Measurements from ENCODE around the gene LCOR. TPM values are rescaled to one million over a fixed set of nuclear protein-coding genes. Genes with fewer than 3 reads are reported as not detected.

The LCOR gene
- total and polyA plus RNA-seq, 4 donors: 2.5 to 31.2 (median 14.5) TPM

- Histone ChIP-seq H3K36me3 (ENCODE audit: control insufficient read depth in 4 of 4, insufficient read depth in 3 of 4, low read depth in 1 of 4, low read length in 3 of 4) (no peaks in the 10 kb centered on the region), H3K27ac (ENCODE audit: low read depth in 1 of 2, low read length in 2 of 2) (no peak overlapping the region), H3K4me3 (ENCODE audit: low read depth in 1 of 3, low read length in 3 of 3) (no peak overlapping the region), H3K4me1 (ENCODE audit: control insufficient read depth in 4 of 4, insufficient read depth in 4 of 4, low read length in 3 of 4) (peaks cover 0 to 10% (median 8%) of the 10 kb centered on the region in 4 donors), H3K9ac (ENCODE audit: low read depth in 1 of 2, low read length in 2 of 2) (no peak overlapping the region), H3K9me3 (ENCODE audit: control insufficient read depth in 4 of 4, low read length in 3 of 4) (no peaks in the 10 kb centered on the region), H3K27me3 (ENCODE audit: control insufficient read depth in 4 of 4, insufficient read depth in 4 of 4, low read length in 3 of 4) (no peaks in the 10 kb centered on the region)
- no peak for TF ChIP-seq GABPA (IDR thresholded peaks at IDR 0.05 in 1 of 2, conservative IDR thresholded peaks at IDR 0.05 in 1 of 2)
- TF ChIP-seq SP1 (IDR thresholded peaks at IDR 0.05): no peak
- no peak for TF ChIP-seq RAD21 (IDR thresholded peaks at IDR 0.05)
- TF ChIP-seq FOXA2 (IDR thresholded peaks at IDR 0.05): no peak
- no peak for TF ChIP-seq JUND (IDR thresholded peaks at IDR 0.05)
- DNase-seq (ENCODE audit: low spot score): no peak
- 82% methylated on average over 7 of the region's 7 CpGs for WGBS
Observed at GRCh38 chr10:97034301-97034700, 202.2 kb downstream of the LCOR start.

GRCh38 chr10:97034958-97035769 is 203.1 kb downstream of the LCOR start:
- Histone ChIP-seq H3K9ac (ENCODE audit: low read depth in 1 of 2, low read length in 2 of 2) (no peak overlapping the region), H3K9me3 (ENCODE audit: control insufficient read depth in 4 of 4, low read length in 3 of 4) (no peaks in the 10 kb centered on the region), H3K27me3 (ENCODE audit: control insufficient read depth in 4 of 4, insufficient read depth in 4 of 4, low read length in 3 of 4) (no peaks in the 10 kb centered on the region), H3K4me3 (ENCODE audit: low read depth in 1 of 3, low read length in 3 of 3) (no peak overlapping the region), H3K27ac (ENCODE audit: low read depth in 1 of 2, low read length in 2 of 2) (no peak overlapping the region), H3K4me1 (ENCODE audit: control insufficient read depth in 4 of 4, insufficient read depth in 4 of 4, low read length in 3 of 4) (peaks cover 0 to 10% (median 8%) of the 10 kb centered on the region in 4 donors), H3K36me3 (ENCODE audit: control insufficient read depth in 4 of 4, insufficient read depth in 3 of 4, low read depth in 1 of 4, low read length in 3 of 4) (no peaks in the 10 kb centered on the region)
- 82% methylated on average over 18 of the region's 18 CpGs for WGBS
- DNase-seq (ENCODE audit: low spot score): no peak
- no peak for TF ChIP-seq SP1 (IDR thresholded peaks at IDR 0.05)
- TF ChIP-seq RXRA (IDR thresholded peaks at IDR 0.05): no peak

GRCh38 chr10:97037365-97038361 is 205.6 kb downstream of the LCOR start:
- WGBS: 25% methylated on average over 30 of the region's 30 CpGs
- peak; percentile 77 for DNase-seq (ENCODE audit: low spot score)
- peaks cover 0 to 10% (median 8%) of the 10 kb centered on the region in 4 donors for H3K4me1 ChIP-seq (ENCODE audit: control insufficient read depth in 4 of 4, insufficient read depth in 4 of 4, low read length in 3 of 4)
- H3K9me3 ChIP-seq (ENCODE audit: control insufficient read depth in 4 of 4, low read length in 3 of 4): no peaks in the 10 kb centered on the region
- no peaks in the 10 kb centered on the region for H3K27me3 ChIP-seq (ENCODE audit: control insufficient read depth in 4 of 4, insufficient read depth in 4 of 4, low read length in 3 of 4)
- TF ChIP-seq RXRA (IDR thresholded peaks at IDR 0.05) (peak in 1 of 2 donors; percentile 7), FOXA1 (IDR thresholded peaks at IDR 0.05) (no peak), CTCF (IDR thresholded peaks at IDR 0.05; ENCODE audit: low read depth, low read length, missing input control) (peak; percentile 85), EGR1 (IDR thresholded peaks at IDR 0.05; ENCODE audit: low read depth in 2 of 2) (no peak), RAD21 (IDR thresholded peaks at IDR 0.05) (peak; percentile 78 to 88)
- H3K9ac ChIP-seq (ENCODE audit: low read depth in 1 of 2, low read length in 2 of 2): peak overlapping the region in 1 of 2 donors; percentile 22
- peak overlapping the region; percentile 48 to 79 (median 56) for H3K4me3 ChIP-seq (ENCODE audit: low read depth in 1 of 3, low read length in 3 of 3)
- H3K36me3 ChIP-seq (ENCODE audit: control insufficient read depth in 4 of 4, insufficient read depth in 3 of 4, low read depth in 1 of 4, low read length in 3 of 4): no peaks in the 10 kb centered on the region
- no peak overlapping the region for H3K27ac ChIP-seq (ENCODE audit: low read depth in 1 of 2, low read length in 2 of 2)
